GM23338 (cell line): Measurements from ENCODE around the gene ARID1B. TPM values are rescaled to one million over a fixed set of nuclear protein-coding genes. Genes with fewer than 3 reads are reported as not detected.

Experiments used
- ATAC-seq: fragments of 200-7000 bp; cut with Tn5 transposase; 3 replicates; pipeline ENCODE4 v1.9.1; 2020
- DNase-seq: peaks from one replicate; pipeline ENCODE4 v3.0.0-alpha.2; 2015; ENCODE audit warnings: low spot score
- H2AFZ ChIP-seq: fragments of 200-600 bp; sonication (generic); 2 replicates; pipeline ENCODE4 v1.8.0; 2016; ENCODE audit warnings: antibody characterized with exemption, mild to moderate bottlenecking, moderate library complexity
- H3F3A ChIP-seq: fragments of 200-600 bp; sonication (generic); replicated peaks from 2 replicates; pipeline ENCODE4 v1.8.0; 2017; ENCODE audit warnings: antibody characterized with exemption, mixed run types, low read depth
- H3K27ac ChIP-seq: fragments of 200-600 bp; sonication (generic); 2 replicates; pipeline ENCODE4 v1.6.1; 2016; ENCODE audit warnings: low read depth
- H3K27me3 ChIP-seq: fragments of 200-600 bp; sonication (generic); 2 replicates; pipeline ENCODE4 v1.8.0; 2016; ENCODE audit warnings: mild to moderate bottlenecking, mixed run types, moderate library complexity; ENCODE audit not compliant: insufficient read depth
- H3K36me3 ChIP-seq: fragments of 200-600 bp; sonication (generic); 2 replicates; pipeline ENCODE4 v1.8.0; 2016; ENCODE audit warnings: mild to moderate bottlenecking; ENCODE audit not compliant: insufficient read depth
- H3K4me1 ChIP-seq: fragments of 200-600 bp; sonication (generic); 2 replicates; pipeline ENCODE4 v1.8.0; 2016; ENCODE audit warnings: mild to moderate bottlenecking, moderate library complexity; ENCODE audit not compliant: insufficient read depth
- H3K4me2 ChIP-seq: fragments of 200-600 bp; sonication (generic); 2 replicates; pipeline ENCODE4 v1.7.1; 2017; ENCODE audit warnings: mixed run types
- H3K4me3 ChIP-seq: fragments of 200-600 bp; sonication (generic); 2 replicates; pipeline ENCODE4 v1.6.1; 2016; ENCODE audit warnings: mixed run types
- H3K79me2 ChIP-seq: fragments of 200-600 bp; sonication (generic); replicated peaks from 2 replicates; pipeline ENCODE4 v1.8.0; 2017; ENCODE audit warnings: mild to moderate bottlenecking; ENCODE audit not compliant: insufficient read depth
- H3K9me2 ChIP-seq: fragments of 200-600 bp; sonication (generic); 2 replicates; pipeline ENCODE4 v1.8.0; 2017; ENCODE audit not compliant: insufficient read depth
- H4K20me1 ChIP-seq: fragments of 200-600 bp; sonication (generic); replicated peaks from 2 replicates; pipeline ENCODE4 v1.8.0; 2017; ENCODE audit warnings: mild to moderate bottlenecking; ENCODE audit not compliant: insufficient read depth
- H3K27ac Mint-ChIP-seq: 2 replicates; pipeline ENCODE4 v1.8.0; 2020; ENCODE audit warnings: inconsistent platforms, mild to moderate bottlenecking, moderate library complexity, mixed read lengths
- H3K27me3 Mint-ChIP-seq: 3 replicates; pipeline ENCODE4 v1.8.0; 2022; ENCODE audit warnings: low read depth, mild to moderate bottlenecking, moderate library complexity, mixed read lengths, inconsistent platforms; ENCODE audit not compliant: insufficient read depth, poor library complexity
- H3K36me3 Mint-ChIP-seq: 3 replicates; pipeline ENCODE4 v1.8.0; 2021; ENCODE audit warnings: low read depth, mild to moderate bottlenecking, inconsistent platforms, moderate library complexity, mixed read lengths
- H3K4me1 Mint-ChIP-seq: 3 replicates; pipeline ENCODE4 v1.8.0; 2020; ENCODE audit warnings: mild to moderate bottlenecking, inconsistent platforms, mixed read lengths
- H3K4me3 Mint-ChIP-seq: 3 replicates; pipeline ENCODE4 v1.8.0; 2021; ENCODE audit warnings: moderate library complexity, mild to moderate bottlenecking, inconsistent platforms, mixed read lengths
- H3K9me3 Mint-ChIP-seq: 3 replicates; pipeline ENCODE4 v1.8.0; 2020; ENCODE audit warnings: moderate library complexity, mild to moderate bottlenecking, inconsistent platforms, mixed read lengths
- NANOG ChIP-seq: IDR thresholded peaks from 2 replicates; pipeline ENCODE4 v1.6.1; 2016; ENCODE audit warnings: antibody characterized with exemption, borderline replicate concordance
- POLR2AphosphoS5 ChIP-seq: IDR thresholded peaks from 2 replicates; pipeline ENCODE4 v1.6.1; 2016; ENCODE audit warnings: antibody characterized with exemption, low read depth
- STAT1 ChIP-seq: IDR thresholded peaks from one replicate; pipeline ENCODE4 v1.6.1; 2016; ENCODE audit warnings: antibody characterized with exemption; ENCODE audit not compliant: unreplicated experiment
- ZNF331 ChIP-seq: fragments of 250-450 bp; sonication (Bioruptor Pico); IDR thresholded peaks from 2 replicates; pipeline ENCODE4 v1.5.0; 2020; ENCODE audit warnings: low read depth, mild to moderate bottlenecking, moderate library complexity
- polyA plus RNA-seq: library from polyadenylated mRNA; unstranded; fragments of >200 nt; fragmentation: Nextera tagmentation; extraction: Ambion mirVana; gene quantifications from 2 replicates; pipeline ENCODE4 v1.2.1, GENCODE V29; 2016
- total RNA-seq: library from RNA; depleted of rRNA; stranded (reverse); fragments of >200 nt; shearing (Covaris generic); gene quantifications from 2 replicates; pipeline ENCODE4 v1.2.3, GENCODE V29; 2014
- TF ChIP-seq, protein P1 (sequence below): fragments of 250-450 bp; sonication (Bioruptor Pico); IDR thresholded peaks from 2 replicates; pipeline ENCODE4 v1.5.0; 2020; ENCODE audit warnings: mild to moderate bottlenecking, moderate library complexity
- TF ChIP-seq, protein P2 (sequence below): IDR thresholded peaks from one replicate; pipeline ENCODE4 v1.6.1; 2018; ENCODE audit warnings: antibody characterized with exemption; ENCODE audit not compliant: unreplicated experiment

ARID1B gene
- total and polyA plus RNA-seq, 2 experiments from 2014 or later: 59.3 to 72.2 TPM

DNA sequence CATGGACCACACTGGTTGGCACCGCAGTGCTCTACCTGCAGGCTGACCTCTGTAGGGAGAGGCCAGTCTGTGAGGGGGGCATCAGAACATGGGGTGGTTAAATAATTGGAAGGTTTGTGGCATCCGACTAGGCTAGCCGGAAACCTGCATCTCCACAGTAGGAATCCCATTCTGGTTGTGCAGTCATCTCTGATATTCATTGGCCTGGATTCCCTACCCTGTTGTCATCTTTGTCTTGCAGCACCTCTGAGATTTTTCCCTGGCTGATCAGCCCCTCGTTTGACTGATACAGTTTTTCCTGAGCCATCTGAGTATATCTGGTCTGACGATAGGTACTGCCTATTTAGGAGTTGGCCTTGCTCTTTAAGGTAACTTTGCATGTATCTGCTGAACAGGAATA is 286.7 kb downstream of the ARID1B start:
- Mint-ChIP-seq H3K36me3 (no peaks in the 10 kb centered on the region), H3K27ac (no peak overlapping the region), H3K4me1 (peaks cover 56% of the 10 kb centered on the region), H3K9me3 (no peaks in the 10 kb centered on the region), H3K4me3 (no peak overlapping the region), H3K27me3 (no peaks in the 10 kb centered on the region)
- no peak for TF ChIP-seq STAT1
- TF ChIP-seq, protein P1, sequence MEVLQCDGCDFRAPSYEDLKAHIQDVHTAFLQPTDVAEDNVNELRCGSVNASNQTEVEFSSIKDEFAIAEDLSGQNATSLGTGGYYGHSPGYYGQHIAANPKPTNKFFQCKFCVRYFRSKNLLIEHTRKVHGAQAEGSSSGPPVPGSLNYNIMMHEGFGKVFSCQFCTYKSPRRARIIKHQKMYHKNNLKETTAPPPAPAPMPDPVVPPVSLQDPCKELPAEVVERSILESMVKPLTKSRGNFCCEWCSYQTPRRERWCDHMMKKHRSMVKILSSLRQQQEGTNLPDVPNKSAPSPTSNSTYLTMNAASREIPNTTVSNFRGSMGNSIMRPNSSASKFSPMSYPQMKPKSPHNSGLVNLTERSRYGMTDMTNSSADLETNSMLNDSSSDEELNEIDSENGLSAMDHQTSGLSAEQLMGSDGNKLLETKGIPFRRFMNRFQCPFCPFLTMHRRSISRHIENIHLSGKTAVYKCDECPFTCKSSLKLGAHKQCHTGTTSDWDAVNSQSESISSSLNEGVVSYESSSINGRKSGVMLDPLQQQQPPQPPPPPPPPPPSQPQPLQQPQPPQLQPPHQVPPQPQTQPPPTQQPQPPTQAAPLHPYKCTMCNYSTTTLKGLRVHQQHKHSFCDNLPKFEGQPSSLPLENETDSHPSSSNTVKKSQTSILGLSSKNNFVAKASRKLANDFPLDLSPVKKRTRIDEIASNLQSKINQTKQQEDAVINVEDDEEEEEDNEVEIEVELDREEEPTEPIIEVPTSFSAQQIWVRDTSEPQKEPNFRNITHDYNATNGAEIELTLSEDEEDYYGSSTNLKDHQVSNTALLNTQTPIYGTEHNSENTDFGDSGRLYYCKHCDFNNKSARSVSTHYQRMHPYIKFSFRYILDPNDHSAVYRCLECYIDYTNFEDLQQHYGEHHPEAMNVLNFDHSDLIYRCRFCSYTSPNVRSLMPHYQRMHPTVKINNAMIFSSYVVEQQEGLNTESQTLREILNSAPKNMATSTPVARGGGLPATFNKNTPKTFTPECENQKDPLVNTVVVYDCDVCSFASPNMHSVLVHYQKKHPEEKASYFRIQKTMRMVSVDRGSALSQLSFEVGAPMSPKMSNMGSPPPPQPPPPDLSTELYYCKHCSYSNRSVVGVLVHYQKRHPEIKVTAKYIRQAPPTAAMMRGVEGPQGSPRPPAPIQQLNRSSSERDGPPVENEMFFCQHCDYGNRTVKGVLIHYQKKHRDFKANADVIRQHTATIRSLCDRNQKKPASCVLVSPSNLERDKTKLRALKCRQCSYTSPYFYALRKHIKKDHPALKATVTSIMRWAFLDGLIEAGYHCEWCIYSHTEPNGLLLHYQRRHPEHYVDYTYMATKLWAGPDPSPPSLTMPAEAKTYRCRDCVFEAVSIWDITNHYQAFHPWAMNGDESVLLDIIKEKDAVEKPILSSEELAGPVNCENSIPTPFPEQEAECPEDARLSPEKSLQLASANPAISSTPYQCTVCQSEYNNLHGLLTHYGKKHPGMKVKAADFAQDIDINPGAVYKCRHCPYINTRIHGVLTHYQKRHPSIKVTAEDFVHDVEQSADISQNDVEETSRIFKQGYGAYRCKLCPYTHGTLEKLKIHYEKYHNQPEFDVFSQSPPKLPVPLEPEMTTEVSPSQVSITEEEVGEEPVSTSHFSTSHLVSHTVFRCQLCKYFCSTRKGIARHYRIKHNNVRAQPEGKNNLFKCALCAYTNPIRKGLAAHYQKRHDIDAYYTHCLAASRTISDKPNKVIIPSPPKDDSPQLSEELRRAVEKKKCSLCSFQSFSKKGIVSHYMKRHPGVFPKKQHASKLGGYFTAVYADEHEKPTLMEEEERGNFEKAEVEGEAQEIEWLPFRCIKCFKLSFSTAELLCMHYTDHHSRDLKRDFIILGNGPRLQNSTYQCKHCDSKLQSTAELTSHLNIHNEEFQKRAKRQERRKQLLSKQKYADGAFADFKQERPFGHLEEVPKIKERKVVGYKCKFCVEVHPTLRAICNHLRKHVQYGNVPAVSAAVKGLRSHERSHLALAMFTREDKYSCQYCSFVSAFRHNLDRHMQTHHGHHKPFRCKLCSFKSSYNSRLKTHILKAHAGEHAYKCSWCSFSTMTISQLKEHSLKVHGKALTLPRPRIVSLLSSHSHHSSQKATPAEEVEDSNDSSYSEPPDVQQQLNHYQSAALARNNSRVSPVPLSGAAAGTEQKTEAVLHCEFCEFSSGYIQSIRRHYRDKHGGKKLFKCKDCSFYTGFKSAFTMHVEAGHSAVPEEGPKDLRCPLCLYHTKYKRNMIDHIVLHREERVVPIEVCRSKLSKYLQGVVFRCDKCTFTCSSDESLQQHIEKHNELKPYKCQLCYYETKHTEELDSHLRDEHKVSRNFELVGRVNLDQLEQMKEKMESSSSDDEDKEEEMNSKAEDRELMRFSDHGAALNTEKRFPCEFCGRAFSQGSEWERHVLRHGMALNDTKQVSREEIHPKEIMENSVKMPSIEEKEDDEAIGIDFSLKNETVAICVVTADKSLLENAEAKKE (CRISPR knock-in tag): no peak
- TF ChIP-seq NANOG: no peak
- TF ChIP-seq, protein P2, sequence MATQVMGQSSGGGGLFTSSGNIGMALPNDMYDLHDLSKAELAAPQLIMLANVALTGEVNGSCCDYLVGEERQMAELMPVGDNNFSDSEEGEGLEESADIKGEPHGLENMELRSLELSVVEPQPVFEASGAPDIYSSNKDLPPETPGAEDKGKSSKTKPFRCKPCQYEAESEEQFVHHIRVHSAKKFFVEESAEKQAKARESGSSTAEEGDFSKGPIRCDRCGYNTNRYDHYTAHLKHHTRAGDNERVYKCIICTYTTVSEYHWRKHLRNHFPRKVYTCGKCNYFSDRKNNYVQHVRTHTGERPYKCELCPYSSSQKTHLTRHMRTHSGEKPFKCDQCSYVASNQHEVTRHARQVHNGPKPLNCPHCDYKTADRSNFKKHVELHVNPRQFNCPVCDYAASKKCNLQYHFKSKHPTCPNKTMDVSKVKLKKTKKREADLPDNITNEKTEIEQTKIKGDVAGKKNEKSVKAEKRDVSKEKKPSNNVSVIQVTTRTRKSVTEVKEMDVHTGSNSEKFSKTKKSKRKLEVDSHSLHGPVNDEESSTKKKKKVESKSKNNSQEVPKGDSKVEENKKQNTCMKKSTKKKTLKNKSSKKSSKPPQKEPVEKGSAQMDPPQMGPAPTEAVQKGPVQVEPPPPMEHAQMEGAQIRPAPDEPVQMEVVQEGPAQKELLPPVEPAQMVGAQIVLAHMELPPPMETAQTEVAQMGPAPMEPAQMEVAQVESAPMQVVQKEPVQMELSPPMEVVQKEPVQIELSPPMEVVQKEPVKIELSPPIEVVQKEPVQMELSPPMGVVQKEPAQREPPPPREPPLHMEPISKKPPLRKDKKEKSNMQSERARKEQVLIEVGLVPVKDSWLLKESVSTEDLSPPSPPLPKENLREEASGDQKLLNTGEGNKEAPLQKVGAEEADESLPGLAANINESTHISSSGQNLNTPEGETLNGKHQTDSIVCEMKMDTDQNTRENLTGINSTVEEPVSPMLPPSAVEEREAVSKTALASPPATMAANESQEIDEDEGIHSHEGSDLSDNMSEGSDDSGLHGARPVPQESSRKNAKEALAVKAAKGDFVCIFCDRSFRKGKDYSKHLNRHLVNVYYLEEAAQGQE: no peak
- no peak for TF ChIP-seq POLR2AphosphoS5
- TF ChIP-seq ZNF331 (CRISPR knock-in tag): no peak
- no peaks in the 10 kb centered on the region for H3K9me2 ChIP-seq
- ATAC-seq: no peak
- no peak overlapping the region for H3K27ac ChIP-seq
- no peaks in the 10 kb centered on the region for H3K27me3 ChIP-seq
- peaks cover 35% of the 10 kb centered on the region for H3K4me1 ChIP-seq
- 0 out of 2 replicates have a peak, but pooled peaks cover 3% of the 10 kb centered on the region for H4K20me1 ChIP-seq
- DNase-seq: no peak
- no peak overlapping the region for H2AFZ ChIP-seq
- H3K36me3 ChIP-seq: no peaks in the 10 kb centered on the region
- H3F3A ChIP-seq: no peaks in the 10 kb centered on the region
- H3K79me2 ChIP-seq: peaks cover 79% of the 10 kb centered on the region
- no peak overlapping the region for H3K4me3 ChIP-seq
- peak overlapping the region; percentile 33; the same call in 1 of the 2 replicates for H3K4me2 ChIP-seq
